ENCODE data around the gene CHRNA7. TPM values are rescaled to one million over a fixed set of nuclear protein-coding genes. Genes with fewer than 3 reads are reported as not detected.
"Not testable (repeated sequence)": the region's sequence is repeated elsewhere in the genome, so short reads cannot be mapped to it uniquely, and the experiment has no call there.

The CHRNA7 gene
- total RNA-seq, 1 donor: 2.7 TPM

DNA sequence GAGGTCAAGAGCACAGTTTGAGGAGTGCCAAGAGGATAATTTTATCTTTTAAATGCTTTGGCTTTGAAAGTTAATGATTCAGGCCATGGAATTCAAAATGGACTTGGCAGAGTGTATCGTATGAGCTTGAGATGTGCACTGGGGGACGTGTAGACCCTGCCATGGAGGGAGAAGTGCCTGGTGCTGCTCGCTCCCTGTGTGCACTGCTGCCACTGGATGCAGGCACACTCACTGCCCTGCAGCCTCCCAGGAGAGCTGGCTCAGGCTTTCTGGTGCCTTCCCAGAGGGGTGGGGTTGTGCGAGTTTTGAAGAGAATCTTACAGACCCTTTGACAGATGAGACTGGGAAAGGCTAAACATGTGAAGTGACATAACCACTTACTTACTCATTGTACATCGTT, 135.5 kb downstream of the CHRNA7 start:
- not testable (repeated sequence) for DNase-seq (ENCODE audit: low read depth in 2 of 3, low spot score in 2 of 3)

DNA sequence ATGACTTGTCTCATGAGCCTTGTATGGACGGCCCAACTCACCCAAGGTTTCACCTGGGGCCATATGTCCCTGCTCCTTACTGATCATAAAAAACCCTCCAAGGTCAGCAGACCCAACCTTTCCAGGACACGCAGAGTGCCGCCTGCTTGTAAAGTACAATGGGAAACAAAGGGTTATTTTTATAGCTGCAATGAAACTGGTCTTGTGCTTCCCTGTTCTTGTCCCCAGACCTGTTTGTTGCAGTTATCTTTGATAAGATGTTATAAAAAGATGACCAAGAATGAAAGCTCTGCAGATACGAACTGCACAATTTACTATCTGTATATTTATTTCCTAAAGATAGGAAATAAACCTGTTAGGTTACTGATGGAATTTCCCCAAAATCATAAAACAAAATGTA, 136.0 kb downstream of the CHRNA7 start:
- not testable (repeated sequence) for DNase-seq (ENCODE audit: low read depth in 2 of 3, low spot score in 2 of 3)

DNA sequence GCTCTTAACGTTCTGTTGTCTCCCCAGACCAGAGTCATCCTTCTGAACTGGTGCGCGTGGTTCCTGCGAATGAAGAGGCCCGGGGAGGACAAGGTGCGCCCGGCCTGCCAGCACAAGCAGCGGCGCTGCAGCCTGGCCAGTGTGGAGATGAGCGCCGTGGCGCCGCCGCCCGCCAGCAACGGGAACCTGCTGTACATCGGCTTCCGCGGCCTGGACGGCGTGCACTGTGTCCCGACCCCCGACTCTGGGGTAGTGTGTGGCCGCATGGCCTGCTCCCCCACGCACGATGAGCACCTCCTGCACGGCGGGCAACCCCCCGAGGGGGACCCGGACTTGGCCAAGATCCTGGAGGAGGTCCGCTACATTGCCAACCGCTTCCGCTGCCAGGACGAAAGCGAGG, 137.6 kb downstream of the CHRNA7 start:
- not testable (repeated sequence) for DNase-seq (ENCODE audit: low read depth in 2 of 3, low spot score in 2 of 3)

DNA sequence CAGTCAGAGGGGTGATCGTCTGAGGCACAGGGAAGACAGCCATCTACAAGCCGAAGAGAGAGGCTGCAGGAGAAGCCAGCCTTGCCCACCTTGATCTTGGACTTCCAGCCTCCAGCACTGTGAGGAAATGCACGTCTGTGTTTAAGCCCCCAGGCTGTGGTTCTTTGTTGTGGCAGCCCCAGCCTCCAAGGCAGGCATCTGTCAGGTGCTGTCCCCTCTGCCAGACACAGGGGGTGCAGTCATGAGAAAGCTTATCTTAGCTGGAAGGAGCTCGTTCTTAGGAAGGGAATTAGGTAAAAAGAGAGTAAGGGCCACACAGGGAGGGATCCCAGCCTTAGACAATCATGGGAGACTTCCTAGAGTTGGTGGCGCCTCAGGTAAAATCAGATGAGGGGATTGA, 150.3 kb downstream of the CHRNA7 start:
- not testable (repeated sequence) for DNase-seq (ENCODE audit: low read depth in 2 of 3, low spot score in 2 of 3)

DNA sequence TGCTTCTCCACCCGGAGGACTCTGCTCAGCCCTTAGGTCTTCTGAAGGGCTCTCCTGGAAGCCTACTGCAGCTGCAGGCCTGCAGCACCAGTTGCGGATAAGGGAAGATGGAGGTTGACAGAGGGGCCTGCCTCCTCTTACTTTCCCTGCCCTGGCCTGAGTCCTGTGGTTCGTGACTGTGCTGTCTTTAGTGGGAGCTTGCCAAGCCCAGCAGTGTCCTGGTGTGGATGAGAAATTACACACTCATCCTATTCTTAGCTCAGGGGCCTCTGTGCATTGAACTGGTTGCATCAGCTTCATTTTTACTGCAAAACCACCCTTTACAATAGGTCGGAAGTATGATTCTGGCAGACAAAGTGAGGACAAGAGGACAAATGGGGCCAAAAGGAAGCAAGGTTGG, 163.5 kb downstream of the CHRNA7 start:
- DNase-seq (ENCODE audit: low read depth in 2 of 3, low spot score in 2 of 3): not testable (repeated sequence)

DNA sequence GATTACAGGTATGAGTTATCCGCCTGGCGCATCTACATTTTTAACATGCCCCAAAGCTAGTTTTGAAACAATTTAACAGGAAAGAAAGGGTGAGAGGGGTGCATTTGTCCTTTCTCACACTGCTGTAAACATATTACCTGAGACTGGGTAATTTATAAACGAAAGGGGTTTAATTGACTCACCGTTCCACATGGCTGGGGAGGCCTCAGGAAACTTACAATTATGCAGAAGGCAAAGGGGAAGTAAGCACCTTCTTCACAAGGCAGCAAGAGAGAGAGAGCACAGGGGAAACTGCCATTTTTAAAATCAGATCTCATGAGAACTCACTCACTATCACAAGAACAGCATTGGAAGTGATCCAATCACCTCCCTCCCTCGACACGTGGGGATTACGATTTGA, 165.9 kb downstream of the CHRNA7 start:
- not testable (repeated sequence) for DNase-seq (ENCODE audit: low read depth in 2 of 3, low spot score in 2 of 3)

DNA sequence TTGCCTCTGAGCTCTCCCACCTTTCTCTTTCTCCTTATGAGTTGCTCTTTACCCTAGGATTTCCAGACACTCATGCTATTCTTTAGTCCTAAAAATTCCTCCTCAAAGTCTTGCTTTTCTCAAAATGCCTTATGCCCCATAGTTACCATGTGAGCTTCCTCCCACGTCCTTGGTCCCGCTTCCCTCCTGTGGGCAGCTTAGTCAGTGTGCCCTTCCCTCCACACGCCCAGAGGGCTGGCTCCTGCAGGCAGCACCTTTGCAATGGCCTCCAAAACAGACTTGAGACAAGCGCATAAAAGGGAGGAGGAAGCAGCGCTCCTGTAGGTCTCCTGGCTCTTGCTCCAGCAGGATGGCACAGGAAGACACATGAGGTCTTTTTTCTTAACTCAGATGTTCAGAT, 168.6 kb downstream of the CHRNA7 start:
- DNase-seq (ENCODE audit: low read depth in 2 of 3, low spot score in 2 of 3): not testable (repeated sequence)

DNA sequence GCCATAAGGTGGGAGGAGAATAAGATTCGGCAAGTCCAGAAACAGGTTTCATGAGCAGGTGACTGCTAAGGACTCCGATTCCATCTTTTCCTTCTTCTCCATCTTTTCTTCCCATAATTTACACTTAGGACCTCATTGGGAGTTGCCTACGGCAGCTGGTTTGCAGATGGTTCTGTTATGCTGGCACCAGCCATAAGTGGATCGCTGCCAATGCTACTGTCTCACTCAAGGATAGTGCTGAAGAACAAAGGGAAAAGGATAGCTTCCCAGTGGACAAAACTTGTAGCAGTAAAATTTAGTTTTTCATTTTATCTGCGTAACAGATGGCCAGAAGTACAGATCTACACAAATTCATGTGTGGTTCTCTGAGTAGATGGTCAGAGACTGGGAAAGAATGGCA, 178.8 kb downstream of the CHRNA7 start:
- DNase-seq (ENCODE audit: low read depth in 2 of 3, low spot score in 2 of 3): not testable (repeated sequence)

DNA sequence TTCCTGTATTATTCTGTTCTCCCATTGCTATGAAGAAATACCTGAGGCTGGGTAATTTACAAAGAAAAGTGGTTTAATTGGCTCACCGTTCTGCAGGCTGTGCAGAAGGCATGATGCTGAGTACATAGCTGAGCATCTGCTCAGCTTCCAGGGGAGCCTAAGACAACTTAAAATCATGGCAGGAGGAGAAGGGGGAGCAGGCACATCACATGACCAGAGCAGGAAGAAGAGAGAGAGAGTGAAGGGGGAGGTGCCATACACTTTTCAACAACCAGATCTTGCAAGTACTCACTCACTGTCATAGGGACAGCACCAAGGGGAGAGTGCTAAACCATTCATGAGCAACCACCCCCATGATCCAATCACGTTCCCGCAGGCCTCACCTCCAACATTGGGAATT, 188.4 kb downstream of the CHRNA7 start:
- DNase-seq (ENCODE audit: low read depth in 2 of 3, low spot score in 2 of 3): no peak

Small RNA genes lying within 50 kb of the gene (small RNA-seq; reads per million reads assigned to genes)
- not detected for gene RF00019

Other genes with a start within 250 kb of the CHRNA7 start
- gene OTUD7A, start 159.8 kb upstream of the CHRNA7 start, total RNA-seq: 0.81 TPM